IMR-90 (cell line): ENCODE measurements around the gene CTIF. TPM values are rescaled to one million over a fixed set of nuclear protein-coding genes. Genes with fewer than 3 reads are reported as not detected.

Experiments used
- ATAC-seq: fragments of 200-7000 bp; cut with Tn5 transposase; 2 replicates; pipeline ENCODE4 v1.9.1; 2020; ENCODE audit warnings: low read depth, mild to moderate bottlenecking, moderate library complexity
- BruUV-seq: library from RNA; stranded (reverse); fragments of 400-500 nt; replicated peaks from 2 replicates; lab custom pipeline; 2021; lab: Mats Ljungman, UMichigan
- CTCF ChIA-PET: fragments of 300-600 bp; formaldehyde crosslinking; extraction: SDS; loops from one replicate; lab custom pipeline; 2021; ENCODE audit warnings: antibody characterized with exemption; lab: Yijun Ruan, JAX
- POLR2A ChIA-PET: fragments of 300-600 bp; sonication (Branson Sonifier 250); formaldehyde crosslinking; loops from one replicate; lab custom pipeline; 2022; ENCODE audit warnings: antibody characterized with exemption; ENCODE audit not compliant: unreplicated experiment; lab: Charles Lee
- DNase-seq: peaks from one replicate; pipeline ENCODE4 v3.0.0; 2013
- H2AFZ ChIP-seq: replicated peaks from 2 replicates; pipeline ENCODE3; 2013; ENCODE audit warnings: low read length, mild to moderate bottlenecking; ENCODE audit not compliant: poor library complexity
- H2AK5ac ChIP-seq: 2 replicates; pipeline ENCODE4 v1.6.1; 2013; ENCODE audit warnings: low read depth, low read length, inconsistent platforms
- H2AK9ac ChIP-seq: replicated peaks from 2 replicates; pipeline ENCODE3; 2013; ENCODE audit warnings: mild to moderate bottlenecking, low read depth, low read length, moderate library complexity; ENCODE audit not compliant: poor library complexity
- H2BK120ac ChIP-seq: 2 replicates; pipeline ENCODE4 v1.6.1; 2013; ENCODE audit warnings: low read depth, low read length, inconsistent platforms
- H2BK15ac ChIP-seq: 3 replicates; pipeline ENCODE4 v1.6.1; 2013; ENCODE audit warnings: low read depth, low read length, inconsistent platforms
- H2BK20ac ChIP-seq: 2 replicates; pipeline ENCODE4 v1.6.1; 2013; ENCODE audit warnings: low read depth, mild to moderate bottlenecking, inconsistent platforms, low read length, moderate library complexity
- H2BK5ac ChIP-seq: 2 replicates; pipeline ENCODE4 v1.6.1; 2013; ENCODE audit warnings: mild to moderate bottlenecking, low read depth, low read length, inconsistent platforms; ENCODE audit not compliant: poor library complexity, severe bottlenecking
- H3K14ac ChIP-seq: replicated peaks from 2 replicates; pipeline ENCODE4 v1.6.1; 2013; ENCODE audit warnings: low read depth, low read length, inconsistent platforms
- H3K18ac ChIP-seq: 2 replicates; pipeline ENCODE4 v1.6.1; 2013; ENCODE audit warnings: low read depth, low read length, control low read depth
- H3K23ac ChIP-seq: 2 replicates; pipeline ENCODE4 v1.6.1; 2013; ENCODE audit warnings: low read depth, low read length, inconsistent platforms
- H3K27ac ChIP-seq: 2 replicates; pipeline ENCODE4 v1.5.1; 2013; ENCODE audit warnings: mild to moderate bottlenecking, control low read depth, low read length; ENCODE audit not compliant: insufficient read depth
- H3K27me3 ChIP-seq: 2 replicates; pipeline ENCODE4 v1.6.1; 2013; ENCODE audit warnings: low read length; ENCODE audit not compliant: control insufficient read depth, insufficient read depth
- H3K36me3 ChIP-seq: 2 replicates; pipeline ENCODE4 v1.6.1; 2013; ENCODE audit warnings: low read length, mixed read lengths; ENCODE audit not compliant: control insufficient read depth, insufficient read depth
- H3K4ac ChIP-seq: 2 replicates; pipeline ENCODE4 v1.6.1; 2013; ENCODE audit warnings: low read depth, low read length, inconsistent platforms
- H3K4me1 ChIP-seq: 2 replicates; pipeline ENCODE4 v1.6.1; 2013; ENCODE audit warnings: low read length, mixed read lengths; ENCODE audit not compliant: control insufficient read depth, insufficient read depth
- H3K4me2 ChIP-seq: 2 replicates; pipeline ENCODE4 v1.6.1; 2013; ENCODE audit warnings: low read depth, mild to moderate bottlenecking, control low read depth, low read length, moderate library complexity
- H3K4me3 ChIP-seq: 2 replicates; pipeline ENCODE4 v1.5.1; 2013; ENCODE audit warnings: low read depth, mild to moderate bottlenecking, control low read depth, low read length, moderate library complexity; ENCODE audit not compliant: insufficient read depth
- H3K56ac ChIP-seq: 2 replicates; pipeline ENCODE4 v1.6.1; 2013; ENCODE audit warnings: low read length, inconsistent platforms; ENCODE audit not compliant: insufficient read depth; ENCODE audit errors: extremely low read depth
- H3K79me1 ChIP-seq, 2 experiments: 2 replicates each; pipeline ENCODE4 v1.6.1; 2013; ENCODE audit warnings: low read length in 2 of 2, inconsistent platforms in 1 of 2, low read depth in 1 of 2
- H3K9ac ChIP-seq: 2 replicates; pipeline ENCODE4 v1.6.1; 2013; ENCODE audit warnings: low read depth, low read length, control low read depth
- H3K9me1 ChIP-seq: 2 replicates; pipeline ENCODE4 v1.6.1; 2013; ENCODE audit warnings: low read length, inconsistent platforms; ENCODE audit not compliant: insufficient read depth
- H3K9me3 ChIP-seq: 2 replicates; pipeline ENCODE4 v1.6.1; 2013; ENCODE audit warnings: low read length; ENCODE audit not compliant: control insufficient read depth, insufficient read depth
- H4K20me1 ChIP-seq: 2 replicates; pipeline ENCODE4 v1.6.1; 2013; ENCODE audit warnings: low read length, inconsistent platforms; ENCODE audit not compliant: insufficient read depth
- H4K5ac ChIP-seq: 2 replicates; pipeline ENCODE4 v1.6.1; 2013; ENCODE audit warnings: mild to moderate bottlenecking, low read depth, low read length, control low read depth
- H4K8ac ChIP-seq, 2 experiments: 2 replicates each; pipeline ENCODE4 v1.6.1; 2013; ENCODE audit warnings: low read depth in 2 of 2, low read length in 2 of 2, control low read depth in 1 of 2, inconsistent platforms in 1 of 2
- H4K91ac ChIP-seq: 2 replicates; pipeline ENCODE4 v1.6.1; 2013; ENCODE audit warnings: low read depth, low read length, inconsistent platforms; ENCODE audit not compliant: insufficient read depth
- BHLHE40 ChIP-seq: fragments of 150-350 bp; IDR thresholded peaks from 2 replicates; pipeline ENCODE4 v1.6.1; 2016; ENCODE audit warnings: mild to moderate bottlenecking, low read depth, low read length
- MAFK ChIP-seq: IDR thresholded peaks from 2 replicates; pipeline ENCODE4 v1.6.1; 2012; ENCODE audit warnings: low read depth, low read length, improper control_type of control experiment
- NFE2L2 ChIP-seq: fragments of 150-350 bp; IDR thresholded peaks from 2 replicates; pipeline ENCODE4 v1.6.1; 2016; ENCODE audit warnings: low read depth, mild to moderate bottlenecking, low read length
- WGBS, 2 experiments: methylation state at CpG; one replicate each; pipeline versions ENCODE4 v1.1.5 to v1.1.7; 2013; ENCODE audit warnings: missing lambda C conversion rate in 2 of 2; ENCODE audit not compliant: insufficient read length in 1 of 2; ENCODE audit errors: extremely low coverage in 2 of 2; 5-methylcytosine and 5-hydroxymethylcytosine counted together
- dilution Hi-C: fragments of 300-500 bp; cut with HindIII; formaldehyde crosslinking; loops from one replicate; pipeline ENCODE4 v1.14.3; 2018; ENCODE audit warnings: low sequenced_read_pairs; ENCODE audit not compliant: unreplicated experiment
- in situ Hi-C: fragments of 300-500 bp; cut with MboI; formaldehyde crosslinking; loops from 3 replicates; pipeline ENCODE4 v1.14.3; 2019; ENCODE audit warnings: low sequenced_read_pairs, inconsistent platforms, mixed read lengths
- intact Hi-C: fragments of 100-400 bp; cut with micrococcal nuclease; formaldehyde crosslinking; loops from 2 replicates; pipeline ENCODE4 v1.10.0; 2022
- polyA plus RNA-seq, 3 experiments: library from polyadenylated mRNA; depleted of rRNA; stranded (reverse); fragments of >200 nt; gene quantifications; 2 replicates each; pipeline ENCODE4 v1.2.3, GENCODE V29; 2012; ENCODE audit warnings: low replicate concordance in 1 of 3
- total RNA-seq: library from RNA; depleted of rRNA; stranded (reverse); fragments of >200 nt; gene quantifications from 2 replicates; pipeline ENCODE4 v1.2.3, GENCODE V29; 2012

Gene CTIF
- total and polyA plus RNA-seq, 2 of the 4 experiments (the other 2 are of a cell fraction): 25.1 to 57.0 TPM

DNA sequence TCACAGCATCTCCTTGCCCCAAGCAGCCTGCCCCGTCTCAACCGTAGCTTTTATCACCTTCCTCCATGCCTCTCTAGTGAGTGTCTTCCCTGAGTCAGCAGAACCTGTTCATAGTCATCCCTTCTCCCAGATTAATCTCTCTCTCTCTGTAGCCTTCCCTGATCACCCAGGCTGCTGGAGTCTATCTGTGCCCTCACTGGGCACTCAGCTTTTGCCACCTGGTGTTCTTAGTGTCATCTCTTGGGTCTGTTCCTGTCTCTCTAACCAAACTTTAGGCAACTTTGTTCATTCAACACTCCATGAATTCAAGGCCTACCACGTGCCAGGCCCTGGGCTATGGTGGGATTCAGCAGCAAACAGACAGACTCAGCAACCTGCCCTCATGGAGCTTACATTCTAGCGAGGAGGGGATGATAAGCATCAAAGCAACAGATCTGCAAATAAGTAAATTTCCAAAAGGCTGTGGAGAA, 252.8 kb downstream of the CTIF start:
- no peak overlapping the region for H3K4ac ChIP-seq
- ATAC-seq: no peak
- no peak overlapping the region for H2AFZ ChIP-seq
- in situ Hi-C loops: no loop called here
- H3K36me3 ChIP-seq: peaks cover 35% of the 10 kb centered on the region
- CTCF ChIA-PET: no interaction called here
- H2BK120ac ChIP-seq: no peak overlapping the region
- H3K79me1 ChIP-seq: peaks cover 22 to 79% of the 10 kb centered on the region in 2 experiments
- H3K4me2 ChIP-seq: no peak overlapping the region
- peaks cover 18% of the 10 kb centered on the region for H4K20me1 ChIP-seq
- no peak overlapping the region for H3K56ac ChIP-seq
- dilution Hi-C loops: no loop called here
- POLR2A ChIA-PET: no interaction called here
- H3K23ac ChIP-seq: no peak overlapping the region
- H2BK5ac ChIP-seq: no peak overlapping the region
- no peak overlapping the region for H2AK9ac ChIP-seq
- H2AK5ac ChIP-seq: no peak overlapping the region
- H3K4me1 ChIP-seq: peaks cover 5% of the 10 kb centered on the region
- DNase-seq: no peak
- no peaks in the 10 kb centered on the region for H3K27me3 ChIP-seq
- TF ChIP-seq MAFK (peak; percentile 84), NFE2L2 (no peak), BHLHE40 (no peak)
- 73% methylated on average over 2 of the region's 4 CpGs; no CpG with 5 or more reads in 1 of the 2 experiments for WGBS, 2 experiments
- no peak overlapping the region for H4K5ac ChIP-seq
- H3K9me1 ChIP-seq: peaks cover 33% of the 10 kb centered on the region
- no peak overlapping the region for H3K18ac ChIP-seq
- no peak overlapping the region for H3K9ac ChIP-seq
- BruUV-seq: no TSS peak
- H3K14ac ChIP-seq: no peak overlapping the region
- H3K4me3 ChIP-seq: no peak overlapping the region
- no peak overlapping the region for H2BK15ac ChIP-seq
- H4K8ac ChIP-seq: no peak overlapping the region
- H4K91ac ChIP-seq: no peak overlapping the region
- intact Hi-C loops: no loop called here
- H2BK20ac ChIP-seq: no peak overlapping the region
- no peaks in the 10 kb centered on the region for H3K9me3 ChIP-seq
- no peak overlapping the region for H3K27ac ChIP-seq
